Endothelial cell of umbilical vein (primary cell): Measurements from ENCODE around the gene LTBP2. TPM values are rescaled to one million over a fixed set of nuclear protein-coding genes. Genes with fewer than 3 reads are reported as not detected.
A peak's percentile ranks its signal among the peaks of the same experiment; 100 is the strongest.

Experiments used
- BruUV-seq: library from RNA; stranded (reverse); fragments of 400-500 nt; replicated peaks from 2 replicates; lab custom pipeline; 2021; lab: Mats Ljungman, UMichigan
- CTCF ChIA-PET: fragments of 300-600, 350-600 bp; sonication (Branson Sonifier 250); formaldehyde crosslinking; loops from one replicate; lab custom pipeline; 2021; ENCODE audit warnings: antibody characterized with exemption, inconsistent platforms; lab: Charles Lee
- POLR2A ChIA-PET: fragments of 300-600, 350-600 bp; sonication (Branson Sonifier 250); formaldehyde crosslinking; loops from one replicate; lab custom pipeline; 2021; ENCODE audit warnings: antibody characterized with exemption, inconsistent platforms; lab: Charles Lee
- DNase-seq: peaks from one replicate; pipeline ENCODE4 v3.0.0-alpha.2; 2011; ENCODE audit warnings: low read depth, low spot score
- FAIRE-seq: peaks from 2 replicates; lab custom pipeline; 2011; peaks lifted over from hg19 to GRCh38; lab: Jason Lieb, UNC
- H2AFZ ChIP-seq: 2 replicates; pipeline ENCODE4 v1.6.0; 2012; ENCODE audit warnings: low read depth, low read length, control low read depth, inconsistent platforms
- H3K27ac ChIP-seq: 2 replicates; pipeline ENCODE4 v1.5.1; 2011; ENCODE audit warnings: low read depth, mild to moderate bottlenecking, control low read depth, low read length, moderate library complexity; ENCODE audit not compliant: insufficient read depth
- H3K27me3 ChIP-seq, 2 experiments: 2 replicates each; pipeline versions ENCODE4 v1.6.0 to v1.6.1; 2011; ENCODE audit warnings: low read length in 2 of 2, mixed read lengths in 1 of 2; ENCODE audit not compliant: control insufficient read depth in 2 of 2, insufficient read depth in 2 of 2
- H3K36me3 ChIP-seq, 2 experiments: 2 replicates in 1 of 2; 3 replicates in 1 of 2; pipeline ENCODE4 v1.5.1; 2011; ENCODE audit warnings: low read length in 2 of 2, mild to moderate bottlenecking in 1 of 2, moderate library complexity in 1 of 2; ENCODE audit not compliant: control insufficient read depth in 2 of 2, insufficient read depth in 2 of 2; ENCODE audit errors: extremely low read depth in 1 of 2
- H3K4me1 ChIP-seq: 3 replicates; pipeline ENCODE4 v1.5.1; 2011; ENCODE audit warnings: mild to moderate bottlenecking, low read length; ENCODE audit not compliant: control insufficient read depth, insufficient read depth; ENCODE audit errors: extremely low read depth
- H3K4me2 ChIP-seq: 2 replicates; pipeline ENCODE4 v1.6.1; 2011; ENCODE audit warnings: low read length, control low read depth, mixed read lengths; ENCODE audit not compliant: insufficient read depth
- H3K4me3 ChIP-seq, 3 experiments: fragments of 200-600 bp in 1 of 3; sonication (generic), shearing (Covaris generic) in 1 of 3; replicated peaks in 1 of 3; 2 replicates each; pipeline ENCODE4 v1.5.1; 2011 to 2016; ENCODE audit warnings: control low read depth in 3 of 3, low read length in 3 of 3, mild to moderate bottlenecking in 2 of 3, inconsistent platforms in 1 of 3, low read depth in 1 of 3, moderate library complexity in 1 of 3; ENCODE audit not compliant: insufficient read depth in 1 of 3
- H3K79me2 ChIP-seq: 2 replicates; pipeline ENCODE4 v1.6.0; 2012; ENCODE audit warnings: low read length, inconsistent platforms; ENCODE audit not compliant: control insufficient read depth, insufficient read depth
- H3K9ac ChIP-seq: replicated peaks from 2 replicates; pipeline ENCODE3; 2011; ENCODE audit warnings: low read length, control low read depth; ENCODE audit not compliant: insufficient read depth; ENCODE audit errors: extremely low read depth
- H3K9me1 ChIP-seq: replicated peaks from 3 replicates; pipeline ENCODE4 v1.6.0; 2011; ENCODE audit warnings: mild to moderate bottlenecking, low read length; ENCODE audit not compliant: control insufficient read depth, insufficient read depth; ENCODE audit errors: extremely low read depth
- H3K9me3 ChIP-seq: replicated peaks from 2 replicates; pipeline ENCODE4 v1.5.1; 2012; ENCODE audit warnings: low read length, inconsistent platforms; ENCODE audit not compliant: control insufficient read depth, insufficient read depth
- H4K20me1 ChIP-seq: replicated peaks from 2 replicates; pipeline ENCODE3; 2011; ENCODE audit warnings: mild to moderate bottlenecking, low read length; ENCODE audit not compliant: control insufficient read depth, insufficient read depth; ENCODE audit errors: extremely low read depth
- CTCF ChIP-seq, 2 donors: IDR thresholded peaks; 1 replicate in 1 of 2; 2 replicates in 1 of 2; pipeline ENCODE4 v1.5.1; 2011; ENCODE audit warnings: low read length in 2 of 2, mild to moderate bottlenecking in 2 of 2, moderate library complexity in 2 of 2, control low read depth in 1 of 2, inconsistent platforms in 1 of 2, low read depth in 1 of 2; ENCODE audit not compliant: insufficient read depth in 1 of 2; ENCODE audit errors: extremely low read depth in 1 of 2
- EZH2 ChIP-seq: IDR thresholded peaks from 2 replicates; pipeline ENCODE4 v1.6.1; 2012; ENCODE audit warnings: borderline replicate concordance, low read depth, mild to moderate bottlenecking, moderate library complexity, low read length, inconsistent platforms; ENCODE audit not compliant: severe bottlenecking
- FOS ChIP-seq: IDR thresholded peaks from 2 replicates; pipeline ENCODE4 v1.6.1; 2011; ENCODE audit warnings: mild to moderate bottlenecking, low read length, moderate library complexity, borderline replicate concordance; ENCODE audit not compliant: insufficient read depth
- GATA2 ChIP-seq: IDR thresholded peaks from 2 replicates; pipeline ENCODE4 v1.7.0; 2011; ENCODE audit warnings: low read depth, mild to moderate bottlenecking, moderate library complexity, mixed read lengths, low read length; ENCODE audit not compliant: insufficient read length, insufficient read depth
- JUN ChIP-seq: IDR thresholded peaks from 2 replicates; pipeline ENCODE4 v1.6.1; 2011; ENCODE audit warnings: borderline replicate concordance, low read depth; ENCODE audit not compliant: insufficient read length, insufficient read depth
- MAX ChIP-seq: IDR thresholded peaks from 2 replicates; pipeline ENCODE4 v1.6.1; 2011; ENCODE audit not compliant: insufficient read depth, insufficient read length
- MYC ChIP-seq: IDR thresholded peaks from one replicate; pipeline ENCODE4 v1.6.1; 2011; ENCODE audit warnings: mild to moderate bottlenecking, low read depth, low read length
- POLR2A ChIP-seq: IDR thresholded peaks from 2 replicates; pipeline ENCODE4 v1.6.1; 2012; ENCODE audit warnings: low read depth, mild to moderate bottlenecking, control low read depth, low read length
- POLR2AphosphoS5 ChIP-seq: IDR thresholded peaks from 2 replicates; pipeline ENCODE4 v1.6.1; 2012; ENCODE audit warnings: low read depth, mild to moderate bottlenecking, control low read depth, low read length, moderate library complexity; ENCODE audit not compliant: insufficient read depth
- dilution Hi-C: fragments of 300-500 bp; cut with MboI; formaldehyde crosslinking; loops from one replicate; pipeline ENCODE4 v1.15.0; 2019; ENCODE audit warnings: low sequenced_read_pairs; ENCODE audit not compliant: extremely low pct_ligation_motif_present
- intact Hi-C: fragments of 100-400 bp; cut with micrococcal nuclease; formaldehyde crosslinking; loops from one replicate; pipeline ENCODE4 v1.10.0; 2022
- polyA plus RNA-seq, 4 experiments: library from polyadenylated mRNA; depleted of rRNA in 3 of 4; stranded (reverse) in 3 of 4; unstranded in 1 of 4; fragments of >200 nt; gene quantifications; 2 replicates each; pipeline versions ENCODE4 v1.2.1 to v1.2.3, GENCODE V29; 2011 to 2012; ENCODE audit warnings: missing spikeins in 1 of 4
- total RNA-seq: library from RNA; stranded (reverse); gene quantifications from 2 replicates; pipeline ENCODE4 v1.2.3, GENCODE V29; 2021

LTBP2 gene
- total and polyA plus RNA-seq, 2 donors (not counting 3 experiments of a cell fraction or from before 2014, with no cell fraction given): 209 to 268 TPM

GRCh38 chr14:74637178-74637550, 25.1 kb upstream of the LTBP2 start:
- Histone ChIP-seq H3K9me1 (no peaks in the 10 kb centered on the region), H3K4me3 (no peak overlapping the region), H3K27ac (peak overlapping the region; percentile 88), H2AFZ (peak overlapping the region; percentile 20), H3K36me3 (no peaks in the 10 kb centered on the region), H3K4me1 (peaks cover 20% of the 10 kb centered on the region), H3K4me2 (no peak overlapping the region), H3K9ac (no peak overlapping the region), H3K79me2 (no peaks in the 10 kb centered on the region), H4K20me1 (no peaks in the 10 kb centered on the region), H3K9me3 (no peaks in the 10 kb centered on the region), H3K27me3 (no peaks in the 10 kb centered on the region)
- FAIRE-seq (no peak), DNase-seq (no peak)
- dilution Hi-C loops: no loop called here
- ChIA-PET CTCF (interaction anchor here (1.0 to 7.1 kb wide), 6 partner anchors 9 to 30 kb away, joined by 3 to 96 read pairs (median 10); partner anchors contain the start of gene LTBP2), POLR2A (interaction anchor here (2.0 kb wide), 1 partner anchor 16 kb away, joined by 8 read pairs; no protein-coding TSS in a partner anchor)
- TF ChIP-seq POLR2A (no peak), MAX (no peak), POLR2AphosphoS5 (no peak), CTCF (IDR thresholded peaks at IDR 0.05; ENCODE audit: extremely low read depth in 1 of 2, insufficient read depth in 1 of 2, low read depth in 1 of 2, low read length in 2 of 2) (no peak), GATA2 (no peak), EZH2 (no peak), JUN (no peak), MYC (no peak), FOS (no peak)
- intact Hi-C loops: no loop called here
- BruUV-seq: no TSS peak
